Measurements from ENCODE around the gene GPRIN3.

GRCh38 chr4:89249313-89249712 lies 58.3 kb downstream of the GPRIN3 start:
- TF ChIP-seq EZH2 (IDR thresholded peaks at IDR 0.05) (no peak), POLR2AphosphoS5 (IDR thresholded peaks at IDR 0.05; ENCODE audit: borderline replicate concordance, low read depth, low read length) (no peak), FOXP2 (optimal IDR thresholded peaks at IDR 0.05; ENCODE audit: control extremely low read depth, extremely low read length, insufficient read depth) (no peak)

Data from SK-N-MC (cell line).